ENCODE measurements around the gene PPIA. TPM values are rescaled to one million over a fixed set of nuclear protein-coding genes. Genes with fewer than 3 reads are reported as not detected.
"Not testable (repeated sequence)": the region's sequence is repeated elsewhere in the genome, so short reads cannot be mapped to it uniquely, and the experiment has no call there.

The PPIA gene
- total and polyA plus RNA-seq, 2 experiments from 2014 or later, result 903 to 2,579 TPM

GRCh38 chr7:44838751-44839150 is 42.3 kb downstream of the PPIA start:
- DNase-seq (ENCODE audit: low read depth in 1 of 2, low spot score in 1 of 2), result no peak
- TF ChIP-seq, protein P1, sequence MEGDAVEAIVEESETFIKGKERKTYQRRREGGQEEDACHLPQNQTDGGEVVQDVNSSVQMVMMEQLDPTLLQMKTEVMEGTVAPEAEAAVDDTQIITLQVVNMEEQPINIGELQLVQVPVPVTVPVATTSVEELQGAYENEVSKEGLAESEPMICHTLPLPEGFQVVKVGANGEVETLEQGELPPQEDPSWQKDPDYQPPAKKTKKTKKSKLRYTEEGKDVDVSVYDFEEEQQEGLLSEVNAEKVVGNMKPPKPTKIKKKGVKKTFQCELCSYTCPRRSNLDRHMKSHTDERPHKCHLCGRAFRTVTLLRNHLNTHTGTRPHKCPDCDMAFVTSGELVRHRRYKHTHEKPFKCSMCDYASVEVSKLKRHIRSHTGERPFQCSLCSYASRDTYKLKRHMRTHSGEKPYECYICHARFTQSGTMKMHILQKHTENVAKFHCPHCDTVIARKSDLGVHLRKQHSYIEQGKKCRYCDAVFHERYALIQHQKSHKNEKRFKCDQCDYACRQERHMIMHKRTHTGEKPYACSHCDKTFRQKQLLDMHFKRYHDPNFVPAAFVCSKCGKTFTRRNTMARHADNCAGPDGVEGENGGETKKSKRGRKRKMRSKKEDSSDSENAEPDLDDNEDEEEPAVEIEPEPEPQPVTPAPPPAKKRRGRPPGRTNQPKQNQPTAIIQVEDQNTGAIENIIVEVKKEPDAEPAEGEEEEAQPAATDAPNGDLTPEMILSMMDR (IDR thresholded peaks at IDR 0.05; ENCODE audit: low read depth, low read length), result no peak
- Histone ChIP-seq H3K4me3 (no peak overlapping the region), H3K27ac (no peak overlapping the region), H3K4me1 (ENCODE audit: low read depth) (no peaks in the 10 kb centered on the region), H3K9me3 (ENCODE audit: low read depth) (no peaks in the 10 kb centered on the region), H3K27me3 (no peaks in the 10 kb centered on the region), H3K36me3 (peaks cover 29% of the 10 kb centered on the region)

DNA sequence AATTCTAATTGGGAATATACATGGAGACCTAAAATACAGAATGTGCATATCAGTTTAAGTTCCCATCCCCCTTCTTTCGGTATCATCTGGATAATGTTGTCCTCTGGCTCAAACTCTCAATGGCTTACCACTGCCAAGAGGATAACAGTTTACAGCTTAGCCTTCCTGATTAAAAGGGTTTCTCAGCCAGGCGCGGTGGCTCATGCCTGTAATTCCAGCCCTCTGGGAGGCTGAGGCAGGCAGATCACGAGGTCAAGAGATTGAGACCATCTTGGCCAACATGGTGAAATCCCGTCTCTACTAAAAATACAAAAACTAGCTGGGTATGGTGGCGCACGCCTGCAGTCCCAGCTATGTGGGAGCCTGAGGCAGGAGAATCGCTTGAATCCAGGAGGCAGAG is 46.2 kb downstream of the PPIA start:
- not testable (repeated sequence) for H3K27me3 ChIP-seq; H3K9me3 ChIP-seq (ENCODE audit: low read depth); H3K36me3 ChIP-seq; H3K4me1 ChIP-seq (ENCODE audit: low read depth); H3K27ac ChIP-seq; H3K4me3 ChIP-seq
- DNase-seq (ENCODE audit: low read depth in 1 of 2, low spot score in 1 of 2), result peak in 1 of 2 donors; percentile 28

GRCh38 chr7:44843440-44843839 is 47.0 kb downstream of the PPIA start:
- not testable (repeated sequence) for H3K27me3 ChIP-seq; H3K4me1 ChIP-seq (ENCODE audit: low read depth); H3K4me3 ChIP-seq; H3K9me3 ChIP-seq (ENCODE audit: low read depth); H3K27ac ChIP-seq; H3K36me3 ChIP-seq; DNase-seq (ENCODE audit: low read depth in 1 of 2, low spot score in 1 of 2)

DNA sequence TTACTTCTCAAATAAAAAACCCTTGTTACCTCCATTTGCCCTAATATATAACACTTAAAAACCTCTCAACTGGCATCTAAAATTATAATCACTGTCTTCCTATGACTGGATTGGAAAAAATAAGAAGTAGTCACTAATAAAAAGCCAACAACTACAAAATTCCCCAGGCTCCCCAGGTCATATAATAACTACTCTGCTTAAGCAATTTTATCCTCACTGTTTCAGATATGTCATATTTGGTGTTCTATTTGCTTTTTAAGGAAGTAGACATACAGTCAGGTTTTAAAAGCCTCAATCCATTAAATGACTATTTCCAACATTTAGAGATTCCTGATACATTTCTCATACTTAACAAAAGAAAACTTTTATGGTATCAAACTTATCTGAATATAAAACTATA is 49.0 kb downstream of the PPIA start:
- no peak for DNase-seq (ENCODE audit: low read depth in 1 of 2, low spot score in 1 of 2)
- Histone ChIP-seq H3K4me3 (no peak overlapping the region), H3K4me1 (ENCODE audit: low read depth) (no peaks in the 10 kb centered on the region), H3K27me3 (no peaks in the 10 kb centered on the region), H3K9me3 (ENCODE audit: low read depth) (no peaks in the 10 kb centered on the region), H3K36me3 (no peaks in the 10 kb centered on the region), H3K27ac (no peak overlapping the region)
- TF ChIP-seq, protein P1 (IDR thresholded peaks at IDR 0.05; ENCODE audit: low read depth, low read length), result no peak

GRCh38 chr7:44846390-44846789 is 49.9 kb downstream of the PPIA start:
- not testable (repeated sequence) for H3K36me3 ChIP-seq; DNase-seq (ENCODE audit: low read depth in 1 of 2, low spot score in 1 of 2); H3K9me3 ChIP-seq (ENCODE audit: low read depth); H3K27me3 ChIP-seq; H3K4me1 ChIP-seq (ENCODE audit: low read depth)
- peak overlapping the region; percentile 65 for H3K4me3 ChIP-seq
- peak overlapping the region; percentile 98 for H3K27ac ChIP-seq

GRCh38 chr7:44846816-44847508 is 50.5 kb downstream of the PPIA start:
- TF ChIP-seq, protein P1 (IDR thresholded peaks at IDR 0.05; ENCODE audit: low read depth, low read length), result no peak
- peak overlapping the region; percentile 98 for H3K27ac ChIP-seq
- H3K36me3 ChIP-seq, result no peaks in the 10 kb centered on the region
- H3K4me1 ChIP-seq (ENCODE audit: low read depth), result no peaks in the 10 kb centered on the region
- H3K27me3 ChIP-seq, result no peaks in the 10 kb centered on the region
- H3K4me3 ChIP-seq, result peak overlapping the region; percentile 65
- DNase-seq (ENCODE audit: low read depth in 1 of 2, low spot score in 1 of 2), result no peak
- H3K9me3 ChIP-seq (ENCODE audit: low read depth), result no peaks in the 10 kb centered on the region

GRCh38 chr7:44847509-44847919 is 51.0 kb downstream of the PPIA start:
- DNase-seq (ENCODE audit: low read depth in 1 of 2, low spot score in 1 of 2), result peak; percentile 88 to 89
- Histone ChIP-seq H3K4me1 (ENCODE audit: low read depth) (no peaks in the 10 kb centered on the region), H3K36me3 (no peaks in the 10 kb centered on the region), H3K9me3 (ENCODE audit: low read depth) (no peaks in the 10 kb centered on the region), H3K27me3 (no peaks in the 10 kb centered on the region), H3K4me3 (peak overlapping the region; percentile 65), H3K27ac (peak overlapping the region; percentile 98)
- TF ChIP-seq, protein P1 (IDR thresholded peaks at IDR 0.05; ENCODE audit: low read depth, low read length), result peak; percentile 79

Data from cardiac muscle cell (in vitro differentiated cells and primary cell).